Fibroblast of lung (primary cell): ENCODE measurements around the gene NCF4. TPM values are rescaled to one million over a fixed set of nuclear protein-coding genes. Genes with fewer than 3 reads are reported as not detected.

Experiments used
- DNase-seq, 2 donors: peaks; one replicate each; pipeline versions ENCODE4 v3.0.0 to v3.0.0-alpha.2; 2010; ENCODE audit warnings: low read depth in 2 of 2
- H2AFZ ChIP-seq: 2 replicates; pipeline ENCODE4 v1.5.1; 2012; ENCODE audit warnings: low read length, control low read depth, inconsistent platforms
- H3K27ac ChIP-seq: 2 replicates; pipeline ENCODE4 v1.5.1; 2011; ENCODE audit warnings: low read length, control low read depth; ENCODE audit not compliant: insufficient read depth
- H3K27me3 ChIP-seq: 2 replicates; pipeline ENCODE4 v1.5.1; 2011; ENCODE audit warnings: mild to moderate bottlenecking, low read length; ENCODE audit not compliant: control insufficient read depth, insufficient read depth
- H3K36me3 ChIP-seq: 2 replicates; pipeline ENCODE4 v1.5.1; 2011; ENCODE audit warnings: low read length; ENCODE audit not compliant: control insufficient read depth, insufficient read depth
- H3K4me1 ChIP-seq: 2 replicates; pipeline ENCODE4 v1.5.1; 2011; ENCODE audit warnings: low read length; ENCODE audit not compliant: control insufficient read depth, insufficient read depth; ENCODE audit errors: extremely low read depth
- H3K4me2 ChIP-seq: 2 replicates; pipeline ENCODE4 v1.5.1; 2011; ENCODE audit warnings: low read length, control low read depth; ENCODE audit not compliant: insufficient read depth; ENCODE audit errors: extremely low read depth
- H3K4me3 ChIP-seq, 4 experiments: fragments of 200-600 bp in 1 of 4; sonication (generic) in 1 of 4; replicated peaks in 1 of 4; 2 replicates each; pipeline ENCODE4 v1.5.1; 2011 to 2016; ENCODE audit warnings: low read length in 4 of 4, low read depth in 3 of 4, mild to moderate bottlenecking in 3 of 4, control low read depth in 2 of 4, inconsistent platforms in 1 of 4, mixed read lengths in 1 of 4; ENCODE audit not compliant: insufficient read depth in 1 of 4; ENCODE audit errors: control extremely low read depth in 1 of 4
- H3K79me2 ChIP-seq: 2 replicates; pipeline ENCODE4 v1.5.1; 2012; ENCODE audit warnings: mild to moderate bottlenecking, low read length, inconsistent platforms; ENCODE audit not compliant: control insufficient read depth, insufficient read depth
- H3K9ac ChIP-seq: 2 replicates; pipeline ENCODE4 v1.5.1; 2011; ENCODE audit warnings: mild to moderate bottlenecking, low read length, control low read depth; ENCODE audit not compliant: insufficient read depth
- H3K9me3 ChIP-seq: 2 replicates; pipeline ENCODE4 v1.5.1; 2012; ENCODE audit warnings: low read depth, low read length; ENCODE audit not compliant: control insufficient read depth, insufficient read depth
- H4K20me1 ChIP-seq: 2 replicates; pipeline ENCODE4 v1.5.1; 2011; ENCODE audit warnings: low read length; ENCODE audit not compliant: control insufficient read depth, insufficient read depth; ENCODE audit errors: extremely low read depth
- CTCF ChIP-seq, 2 donors: IDR thresholded peaks in 1 of 2; conservative IDR thresholded peaks in 1 of 2; 1 replicate in 1 of 2; 2 replicates in 1 of 2; pipeline ENCODE4 v1.5.1; 2011 to 2012; ENCODE audit warnings: low read length in 2 of 2, control low read depth in 1 of 2, inconsistent platforms in 1 of 2, low read depth in 1 of 2, mild to moderate bottlenecking in 1 of 2
- EZH2 ChIP-seq: IDR thresholded peaks from 2 replicates; pipeline ENCODE4 v1.5.1; 2012; ENCODE audit warnings: low read length, control low read depth, mild to moderate bottlenecking; ENCODE audit errors: missing control alignments
- polyA plus RNA-seq, 2 donors: library from polyadenylated mRNA; depleted of rRNA in 1 of 2; stranded (reverse) in 1 of 2; unstranded in 1 of 2; fragments of >200 nt; gene quantifications; 2 replicates each; pipeline ENCODE4 v1.2.1, GENCODE V29; 2011 to 2012; ENCODE audit warnings: missing spikeins in 1 of 2
- total RNA-seq: library from RNA; depleted of rRNA; stranded (reverse); fragments of >200 nt; gene quantifications from 2 replicates; pipeline ENCODE4 v1.2.1, GENCODE V29; 2014

The NCF4 gene
- total and polyA plus RNA-seq, 2 donors (not counting 1 experiment from before 2014, with no cell fraction given), result not detected

GRCh38 chr22:36826262-36826661 is 34.5 kb upstream of the NCF4 start:
- Histone ChIP-seq H3K79me2 (no peaks in the 10 kb centered on the region), H3K36me3 (no peaks in the 10 kb centered on the region), H3K4me2 (no peak overlapping the region), H3K9ac (no peak overlapping the region), H3K9me3 (no peaks in the 10 kb centered on the region), H3K4me3 (no peak overlapping the region), H2AFZ (no peak overlapping the region), H3K4me1 (no peaks in the 10 kb centered on the region), H4K20me1 (no peaks in the 10 kb centered on the region), H3K27me3 (no peaks in the 10 kb centered on the region), H3K27ac (no peak overlapping the region)
- DNase-seq, result no peak
- TF ChIP-seq EZH2, result no peak

GRCh38 chr22:36828815-36829214 is 32.0 kb upstream of the NCF4 start:
- Histone ChIP-seq H3K79me2 (no peaks in the 10 kb centered on the region), H3K4me2 (no peak overlapping the region), H3K9ac (no peak overlapping the region), H2AFZ (no peak overlapping the region), H3K4me3 (no peak overlapping the region), H3K36me3 (no peaks in the 10 kb centered on the region), H4K20me1 (no peaks in the 10 kb centered on the region), H3K4me1 (no peaks in the 10 kb centered on the region), H3K9me3 (no peaks in the 10 kb centered on the region), H3K27ac (no peak overlapping the region), H3K27me3 (no peaks in the 10 kb centered on the region)
- DNase-seq, result no peak
- TF ChIP-seq EZH2, result no peak
- TF ChIP-seq CTCF (conservative IDR thresholded peaks at IDR 0.05 in 1 of 2, IDR thresholded peaks at IDR 0.05 in 1 of 2; ENCODE audit: low read depth in 1 of 2, low read length in 2 of 2), result no peak

GRCh38 chr22:36829370-36830002 is 31.3 kb upstream of the NCF4 start:
- no peaks in the 10 kb centered on the region for H3K9me3 ChIP-seq
- no peak overlapping the region for H3K4me2 ChIP-seq

More at GRCh38 chr22:36829370-36830002, 31.3 kb upstream of the NCF4 start:
- H3K9ac ChIP-seq, result no peak overlapping the region
- no peak overlapping the region for H3K4me3 ChIP-seq
- H2AFZ ChIP-seq, result no peak overlapping the region
- no peaks in the 10 kb centered on the region for H3K79me2 ChIP-seq
- no peaks in the 10 kb centered on the region for H4K20me1 ChIP-seq
- no peaks in the 10 kb centered on the region for H3K27me3 ChIP-seq
- no peaks in the 10 kb centered on the region for H3K36me3 ChIP-seq
- no peak overlapping the region for H3K27ac ChIP-seq
- no peak for DNase-seq
- no peaks in the 10 kb centered on the region for H3K4me1 ChIP-seq
- no peak for TF ChIP-seq CTCF (conservative IDR thresholded peaks at IDR 0.05 in 1 of 2, IDR thresholded peaks at IDR 0.05 in 1 of 2; ENCODE audit: low read depth in 1 of 2, low read length in 2 of 2)
- TF ChIP-seq EZH2, result no peak
